HepG2 (cell line): ENCODE measurements around the gene SYCP2. TPM values are rescaled to one million over a fixed set of nuclear protein-coding genes. Genes with fewer than 3 reads are reported as not detected.

ENCODE experiments used
- ATF5 ChIP-seq: sonication (generic); formaldehyde crosslinking; IDR thresholded peaks from 2 replicates; pipeline ENCODE4 v1.4.0; 2020; ENCODE audit warnings: mild to moderate bottlenecking, low read depth, missing genetic modification reagents
- ELF1 ChIP-seq: sonication (generic); formaldehyde crosslinking; IDR thresholded peaks from 2 replicates; pipeline ENCODE4 v1.4.0; 2020; ENCODE audit warnings: missing genetic modification reagents
- KDM4B ChIP-seq: sonication (generic); formaldehyde crosslinking; IDR thresholded peaks from 2 replicates; pipeline ENCODE4 v1.4.0; 2020; ENCODE audit warnings: missing genetic modification reagents
- MAX ChIP-seq: IDR thresholded peaks from 2 replicates; pipeline ENCODE4 v1.6.1; 2012; ENCODE audit warnings: inconsistent platforms
- MBD4 ChIP-seq: IDR thresholded peaks from 2 replicates; pipeline ENCODE4 v1.6.1; 2012; ENCODE audit warnings: low read length, inconsistent platforms, borderline replicate concordance
- MYPOP ChIP-seq: sonication (generic); formaldehyde crosslinking; IDR thresholded peaks from 2 replicates; pipeline ENCODE4 v1.8.1; 2023; ENCODE audit warnings: mild to moderate bottlenecking, moderate library complexity, missing genetic modification reagents
- NAIF1 ChIP-seq: sonication (generic); formaldehyde crosslinking; IDR thresholded peaks from 2 replicates; pipeline ENCODE4 v1.5.0; 2020; ENCODE audit warnings: mild to moderate bottlenecking, missing genetic modification reagents, borderline replicate concordance
- NR1H2 ChIP-seq: sonication (generic); formaldehyde crosslinking; IDR thresholded peaks from 2 replicates; pipeline ENCODE4 v1.8.1; 2022; ENCODE audit warnings: low read depth, missing genetic modification reagents, borderline replicate concordance
- RBFOX2 ChIP-seq: fragments of 200-400 bp; formaldehyde crosslinking; IDR thresholded peaks from 2 replicates; pipeline ENCODE4 v1.6.1; 2017; ENCODE audit warnings: low read depth, mild to moderate bottlenecking, low read length
- USF2 ChIP-seq, 2 experiments: sonication (generic) in 1 of 2; formaldehyde crosslinking in 1 of 2; IDR thresholded peaks; 2 replicates each; pipeline versions ENCODE4 v1.5.1 to v1.6.1; 2011 to 2020; ENCODE audit warnings: borderline replicate concordance in 1 of 2, low read depth in 1 of 2, low read length in 1 of 2, mild to moderate bottlenecking in 1 of 2, missing genetic modification reagents in 1 of 2, moderate library complexity in 1 of 2
- ZC3H13 ChIP-seq: sonication (generic); formaldehyde crosslinking; IDR thresholded peaks from 2 replicates; pipeline ENCODE4 v1.8.1; 2023; ENCODE audit warnings: mild to moderate bottlenecking, missing genetic modification reagents, moderate library complexity
- ZNF567 ChIP-seq: sonication (generic); formaldehyde crosslinking; IDR thresholded peaks from 2 replicates; pipeline ENCODE4 v1.8.1; 2023; ENCODE audit warnings: mild to moderate bottlenecking, missing genetic modification reagents, borderline replicate concordance
- ZNF687 ChIP-seq: sonication (generic); formaldehyde crosslinking; IDR thresholded peaks from 2 replicates; pipeline ENCODE4 v1.5.1; 2020; ENCODE audit warnings: mild to moderate bottlenecking, missing genetic modification reagents, moderate library complexity
- ZNF879 ChIP-seq: sonication (generic); formaldehyde crosslinking; IDR thresholded peaks from 2 replicates; pipeline ENCODE4 v1.8.1; 2023; ENCODE audit warnings: missing genetic modification reagents
- ZUFSP ChIP-seq: sonication (generic); formaldehyde crosslinking; IDR thresholded peaks from 2 replicates; pipeline ENCODE4 v1.9.0; 2021; ENCODE audit warnings: missing genetic modification reagents, mild to moderate bottlenecking, borderline replicate concordance
- polyA plus RNA-seq, 8 experiments: library from polyadenylated mRNA; depleted of rRNA in 3 of 8; stranded (reverse) in 7 of 8; unstranded in 1 of 8; fragments of >200 nt; fragmentation: Illumina TruSeq in 4 of 8; extraction: Trizol in 4 of 8; gene quantifications; 2 replicates each; pipeline versions ENCODE4 v1.2.1 to v1.2.3, GENCODE V29; 2011 to 2016; ENCODE audit warnings: low read depth in 4 of 8, missing spikeins in 1 of 8, mixed read lengths in 1 of 8; ENCODE audit not compliant: insufficient read depth in 1 of 8
- total RNA-seq, 5 experiments: library from RNA; depleted of rRNA; stranded (reverse); fragments of >200 nt; fragmentation: Illumina TruSeq; extraction: Trizol; gene quantifications; 2 replicates each; pipeline ENCODE4 v1.2.3, GENCODE V29; 2016; ENCODE audit warnings: low read depth in 1 of 5

SYCP2 gene
- total and polyA plus RNA-seq, 2 of the 13 experiments (the other 11 are each of a cell fraction or from before 2014, with no cell fraction given), result 0.07 to 0.24 TPM

- TF ChIP-seq ZNF879 (no peak), MYPOP (no peak), RBFOX2 (peak; percentile 60), MBD4 (no peak), ATF5 (CRISPR knock-in tag) (no peak), ZNF567 (CRISPR knock-in tag) (no peak), ELF1 (CRISPR knock-in tag) (no peak), NAIF1 (no peak), ZUFSP (CRISPR knock-in tag) (no peak), MAX (no peak), KDM4B (CRISPR knock-in tag) (no peak), ZNF687 (CRISPR knock-in tag) (peak; percentile 64), ZC3H13 (CRISPR knock-in tag) (peak; percentile 76; the same call in 1 of the 2 replicates), NR1H2 (CRISPR knock-in tag) (no peak), USF2 (IDR thresholded peaks at IDR 0.05; ENCODE audit: low read depth, low read length) (no peak), USF2 (CRISPR knock-in tag; IDR thresholded peaks at IDR 0.05; ENCODE audit: borderline replicate concordance) (no peak)
Measured at GRCh38 chr20:59939052-59939878, 5.8 kb upstream of the SYCP2 start (continued).
